ENCODE measurements around the gene NT5C2. TPM values are rescaled to one million over a fixed set of nuclear protein-coding genes. Genes with fewer than 3 reads are reported as not detected.
"Not testable (repeated sequence)": the region's sequence is repeated elsewhere in the genome, so short reads cannot be mapped to it uniquely, and the experiment has no call there.

Gene NT5C2
- polyA plus RNA-seq, 3 donors: 16.5 to 60.6 (median 36.3) TPM

DNA sequence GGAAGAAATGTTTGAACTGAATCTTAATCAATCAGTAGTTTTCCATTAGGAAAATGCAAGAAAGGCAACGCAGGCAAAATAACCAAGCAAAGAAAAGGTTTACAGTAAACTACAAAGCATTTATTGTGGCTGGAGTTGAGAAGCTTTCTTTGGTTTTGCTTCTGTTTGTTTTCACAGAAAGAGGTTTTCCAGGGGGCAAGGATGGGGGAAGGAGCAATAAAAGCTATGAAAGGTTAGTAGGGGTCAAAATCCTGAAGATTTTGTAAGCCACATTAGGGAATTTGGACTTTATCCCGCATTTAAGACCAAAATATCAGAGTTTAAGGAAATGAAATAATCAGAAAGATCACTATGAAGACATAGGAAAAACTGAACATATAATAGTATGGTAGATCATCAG, 51.1 kb downstream of the NT5C2 start:
- 80 to 81% (median 81%) methylated on average over 2 of the region's 2 CpGs for WGBS, 3 donors
- no peak overlapping the region for H3K27ac ChIP-seq (ENCODE audit: low read depth, low read length)

DNA sequence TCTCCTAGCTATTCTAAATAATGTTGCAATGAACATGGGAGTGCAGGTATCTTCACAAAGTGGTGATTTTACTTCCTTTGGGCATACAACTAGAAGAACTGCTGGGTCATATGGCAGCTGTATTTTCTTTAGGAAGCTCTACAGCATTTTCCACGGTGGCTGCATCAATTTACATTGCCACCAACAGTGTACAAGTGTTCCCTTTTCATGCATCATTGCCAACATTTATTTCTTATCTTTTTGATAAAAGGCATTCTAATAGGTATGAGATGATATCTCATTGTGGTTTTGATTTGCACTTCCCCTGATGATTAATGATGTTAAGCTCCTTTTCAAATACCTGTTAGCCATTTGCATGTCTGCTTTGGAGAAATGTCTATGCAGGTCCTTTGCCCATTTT, 52.6 kb downstream of the NT5C2 start:
- WGBS, 3 donors: 27 to 82% (median 73%) methylated on average over 1 of the region's 1 CpG
- no peak overlapping the region for H3K27ac ChIP-seq (ENCODE audit: low read depth, low read length)

DNA sequence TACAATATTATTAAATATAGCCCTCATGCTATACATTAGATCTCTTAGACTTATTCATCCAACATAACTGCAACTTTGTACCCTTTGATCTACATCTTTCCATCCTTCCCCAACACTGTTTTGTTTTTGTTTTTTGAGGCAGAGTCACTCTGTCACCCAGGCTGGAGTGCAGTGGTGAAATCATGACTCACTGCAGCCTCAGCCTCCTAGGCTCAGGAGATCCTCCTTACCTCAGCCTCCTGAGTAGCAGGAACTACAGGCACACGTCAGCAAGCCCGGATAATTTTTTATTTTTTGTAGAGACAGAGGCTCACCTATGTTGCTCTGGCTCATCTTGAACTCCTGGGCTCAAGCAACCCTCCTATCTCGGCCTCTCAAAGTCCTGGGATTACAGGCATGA, 53.3 kb downstream of the NT5C2 start:
- H3K27ac ChIP-seq (ENCODE audit: low read depth, low read length): no peak overlapping the region
- WGBS, 3 donors: 89 to 97% (median 95%) methylated on average over 3 of the region's 3 CpGs

DNA sequence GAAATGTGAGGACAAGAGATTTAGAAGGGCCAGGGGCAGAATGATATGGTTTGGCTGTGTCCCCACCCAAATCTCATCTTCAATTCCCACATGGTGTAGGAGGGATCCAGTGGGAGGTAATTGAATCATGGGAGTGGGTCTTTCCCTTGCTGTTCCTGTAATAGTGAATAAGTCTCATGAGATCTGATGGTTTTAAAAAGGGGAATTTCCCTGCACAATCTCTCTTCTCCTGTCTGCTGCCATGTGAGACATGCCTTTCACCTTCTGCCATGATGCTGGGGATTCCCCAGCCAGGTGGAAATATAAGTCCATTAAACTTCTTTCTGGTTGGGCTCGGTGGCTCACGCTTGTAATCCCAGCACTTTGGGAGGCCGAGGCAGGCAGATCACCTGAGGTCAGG, 57.9 kb downstream of the NT5C2 start:
- not testable (repeated sequence) for H3K27ac ChIP-seq (ENCODE audit: low read depth, low read length)
- WGBS, 3 donors: 94 to 96% (median 95%) methylated on average over 3 of the region's 3 CpGs

DNA sequence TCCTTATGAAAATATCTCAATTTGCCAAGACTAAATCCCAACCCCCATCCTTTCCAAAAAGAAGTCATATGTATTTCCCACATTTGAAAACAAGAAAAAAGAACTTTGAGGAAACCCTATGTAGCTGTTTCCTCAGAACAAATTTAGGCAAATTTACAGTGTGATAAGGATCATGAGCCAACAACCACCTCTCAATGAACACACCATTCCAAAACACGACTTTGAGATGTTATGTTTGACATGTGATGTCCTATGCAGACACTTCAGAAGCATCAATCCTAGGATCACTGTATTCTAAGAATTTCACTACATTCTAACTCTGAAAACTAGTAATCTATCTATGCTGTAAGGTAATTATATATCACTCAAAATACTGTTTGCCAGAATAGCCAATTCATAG, 62.2 kb downstream of the NT5C2 start:
- no peak overlapping the region for H3K27ac ChIP-seq (ENCODE audit: low read depth, low read length)
- 67 to 85% (median 77%) methylated on average over 1 of the region's 1 CpG for WGBS, 3 donors

DNA sequence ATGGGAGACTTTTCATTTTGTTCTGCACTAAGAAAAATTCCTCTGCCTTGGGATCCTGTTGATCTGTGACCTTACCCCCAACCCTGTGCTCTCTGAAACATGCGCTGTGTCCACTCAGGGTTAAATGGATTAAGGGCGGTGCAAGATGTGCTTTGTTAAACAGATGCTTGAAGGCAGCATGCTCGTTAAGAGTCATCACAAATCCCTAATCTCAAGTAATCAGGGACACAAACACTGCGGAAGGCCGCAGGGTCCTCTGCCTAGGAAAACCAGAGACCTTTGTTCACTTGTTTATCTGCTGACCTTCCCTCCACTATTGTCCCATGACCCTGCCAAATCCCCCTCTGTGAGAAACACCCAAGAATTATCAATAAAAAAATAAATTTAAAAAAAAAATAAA, 62.9 kb downstream of the NT5C2 start:
- H3K27ac ChIP-seq (ENCODE audit: low read depth, low read length): not testable (repeated sequence)
- 77 to 86% (median 79%) methylated on average over 3 to 4 of the region's 5 CpGs for WGBS, 3 donors

DNA sequence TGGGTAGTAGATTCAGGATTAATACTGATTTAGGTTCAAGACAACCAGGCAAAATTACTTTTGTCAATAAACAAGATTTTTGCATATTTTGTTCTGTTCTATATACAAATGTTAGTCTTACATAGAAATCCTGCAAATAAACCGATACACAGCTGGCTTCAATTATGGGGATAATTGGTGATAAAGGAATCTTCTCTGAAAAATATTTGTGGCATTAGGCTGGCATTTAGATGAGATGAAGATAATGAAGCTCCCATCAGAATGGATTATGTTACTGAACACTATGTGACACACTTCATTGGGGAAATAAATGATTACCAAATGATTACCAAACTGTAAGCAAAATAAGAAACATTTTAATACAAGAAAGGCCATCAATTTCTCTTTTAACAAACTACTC, 65.8 kb downstream of the NT5C2 start:
- H3K27ac ChIP-seq (ENCODE audit: low read depth, low read length): no peak overlapping the region
- WGBS, 3 donors: 93 to 97% (median 94%) methylated on average over 1 of the region's 1 CpG

DNA sequence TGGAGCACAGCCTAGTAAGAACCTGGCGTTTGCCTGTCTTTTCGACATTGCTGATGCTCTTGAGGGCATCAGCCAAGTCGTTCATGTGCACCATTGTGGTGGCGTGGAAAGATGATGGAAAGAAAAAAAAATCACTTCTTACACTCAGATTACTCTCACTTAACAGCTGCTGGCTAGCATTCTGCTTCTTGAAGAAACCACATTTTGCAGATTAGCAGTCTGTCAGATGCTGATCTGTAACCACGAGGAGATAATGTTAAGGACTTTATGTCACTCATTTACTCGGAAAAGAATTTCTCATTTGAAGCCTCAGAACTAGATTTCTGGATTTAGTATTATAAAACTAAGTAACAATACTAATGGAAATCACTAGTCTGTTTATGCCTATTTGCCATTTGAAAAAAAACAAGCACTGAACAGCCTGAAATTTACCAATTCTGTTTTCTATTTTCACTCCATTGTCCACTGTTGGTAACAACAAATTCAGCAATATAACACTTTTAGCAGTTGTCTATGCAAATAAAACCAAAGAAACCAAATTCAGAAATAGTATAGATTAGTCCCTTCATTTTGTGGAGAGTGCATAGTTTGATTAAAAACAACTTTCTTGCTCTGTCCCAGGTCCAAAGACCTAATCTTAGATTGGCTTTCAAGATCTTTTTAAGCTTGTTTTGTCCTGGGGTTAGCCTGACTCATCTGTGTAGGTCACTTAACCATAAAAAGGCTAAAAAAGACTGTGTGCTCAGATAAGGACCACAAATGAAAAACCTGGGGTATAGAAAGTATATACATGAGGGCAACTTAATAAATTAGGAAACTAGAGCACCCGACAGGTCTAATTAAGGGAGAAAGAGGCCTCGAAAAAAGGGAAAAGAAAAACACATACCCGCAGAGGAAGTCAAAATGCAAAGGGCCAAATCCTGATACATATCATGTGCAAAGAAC, 67.5 kb downstream of the NT5C2 start:
- no peak overlapping the region for H3K27ac ChIP-seq (ENCODE audit: low read depth, low read length)
- 62 to 88% (median 68%) methylated on average over 9 of the region's 9 CpGs for WGBS, 3 donors

DNA sequence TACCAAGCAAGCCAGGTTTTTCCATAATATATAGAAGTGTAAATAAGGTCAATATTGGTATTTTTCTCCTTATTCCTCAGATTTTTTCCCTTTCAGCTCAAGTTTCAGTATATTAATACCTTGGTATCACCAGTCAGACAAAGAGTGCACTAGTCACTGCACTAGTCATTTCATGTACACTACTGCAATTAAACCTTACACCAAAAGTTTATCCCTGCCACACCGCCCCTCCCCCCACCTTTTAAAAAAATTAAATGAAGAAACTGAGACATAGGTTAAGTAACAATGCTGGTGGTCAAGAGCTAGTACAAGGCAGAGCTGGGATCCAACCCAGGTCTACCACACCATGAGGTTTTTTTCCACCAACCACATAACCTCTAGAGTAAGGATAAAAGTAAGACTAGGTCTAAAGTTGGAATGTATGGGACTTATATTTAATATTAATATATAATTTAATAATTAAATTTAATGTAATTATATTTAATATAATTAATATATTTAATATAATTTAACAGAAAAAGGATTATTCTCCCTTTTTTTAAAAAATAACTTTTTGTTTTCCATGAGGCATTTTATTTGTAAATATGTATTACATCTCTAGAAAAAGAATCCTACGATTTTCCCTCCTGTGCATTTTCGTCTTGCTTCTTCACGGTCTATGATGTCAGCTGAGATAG, 68.5 kb downstream of the NT5C2 start:
- 91 to 96% (median 95%) methylated on average over 4 of the region's 4 CpGs for WGBS, 3 donors
- no peak overlapping the region for H3K27ac ChIP-seq (ENCODE audit: low read depth, low read length)

DNA sequence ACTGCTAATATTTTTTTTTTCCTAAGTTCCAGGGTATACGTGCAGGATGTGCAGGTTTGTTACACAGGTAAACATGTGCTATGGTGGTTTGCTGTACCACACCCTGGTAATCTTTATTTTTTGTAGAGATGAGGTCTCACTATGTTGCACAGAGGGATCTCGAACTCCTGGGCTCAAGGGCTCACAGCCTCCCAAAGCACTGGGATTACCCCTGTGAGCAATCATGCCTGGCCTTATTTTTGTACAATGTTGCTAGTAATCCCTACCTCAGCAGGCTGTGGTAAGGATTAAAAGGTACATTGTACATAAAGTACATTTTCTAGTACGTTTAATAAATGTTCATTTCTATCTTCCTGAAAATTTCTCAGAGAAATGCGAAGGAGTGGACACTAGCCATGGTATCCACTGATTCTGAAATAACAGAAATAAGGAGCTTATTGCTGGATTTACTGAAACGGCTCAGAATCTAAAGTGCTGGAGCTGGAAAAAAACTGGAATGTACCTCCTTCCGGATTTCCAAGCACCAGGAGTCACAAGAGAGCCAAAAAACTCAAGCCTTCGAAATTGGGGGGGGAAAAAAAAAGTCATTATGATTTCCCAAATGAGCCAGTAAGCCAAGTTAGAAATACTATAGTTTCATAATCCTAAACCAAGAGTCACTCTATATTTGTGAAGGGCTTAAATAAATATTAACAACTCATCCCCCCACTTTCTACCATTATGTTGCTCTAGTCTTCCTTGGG, 69.6 kb downstream of the NT5C2 start:
- WGBS, 3 donors: 59 to 85% (median 70%) methylated on average over 7 of the region's 7 CpGs
- H3K27ac ChIP-seq (ENCODE audit: low read depth, low read length): no peak overlapping the region

DNA sequence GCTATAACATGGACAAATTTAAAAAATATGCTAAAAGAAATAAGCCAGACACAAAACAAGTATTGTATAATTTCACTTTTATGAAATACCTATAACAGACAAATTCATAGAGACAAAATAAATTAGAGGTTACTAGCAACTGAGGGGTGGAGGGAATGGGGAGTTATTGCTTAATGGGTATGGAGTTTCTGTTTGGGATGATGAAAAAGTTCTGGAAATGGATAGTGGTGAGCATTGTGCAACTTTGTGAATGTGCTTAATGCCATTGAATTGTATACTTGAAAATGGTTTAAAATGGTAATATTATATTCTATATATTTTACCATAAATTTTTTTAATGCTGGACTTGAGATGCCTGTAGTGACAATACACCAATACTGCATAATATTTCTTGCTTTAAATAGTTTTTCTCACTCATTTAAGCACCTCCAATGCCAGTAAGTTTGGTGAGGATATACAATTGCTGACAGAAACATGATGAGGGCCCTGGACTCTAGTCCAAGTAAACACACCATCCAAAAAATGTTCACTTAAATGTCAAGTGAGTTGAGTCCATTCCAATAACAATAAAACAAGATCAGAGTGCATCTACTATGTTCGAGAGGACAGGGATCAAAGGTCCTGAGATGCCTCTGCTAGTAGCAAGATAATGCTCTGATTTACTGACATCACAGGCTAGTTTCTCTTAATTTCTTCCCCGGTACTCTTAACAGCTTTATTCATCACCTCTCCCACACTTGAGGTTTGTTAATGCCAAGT, 71.9 kb downstream of the NT5C2 start:
- 35 to 53% (median 51%) methylated on average over 2 of the region's 2 CpGs for WGBS, 3 donors
- no peak overlapping the region for H3K27ac ChIP-seq (ENCODE audit: low read depth, low read length)

DNA sequence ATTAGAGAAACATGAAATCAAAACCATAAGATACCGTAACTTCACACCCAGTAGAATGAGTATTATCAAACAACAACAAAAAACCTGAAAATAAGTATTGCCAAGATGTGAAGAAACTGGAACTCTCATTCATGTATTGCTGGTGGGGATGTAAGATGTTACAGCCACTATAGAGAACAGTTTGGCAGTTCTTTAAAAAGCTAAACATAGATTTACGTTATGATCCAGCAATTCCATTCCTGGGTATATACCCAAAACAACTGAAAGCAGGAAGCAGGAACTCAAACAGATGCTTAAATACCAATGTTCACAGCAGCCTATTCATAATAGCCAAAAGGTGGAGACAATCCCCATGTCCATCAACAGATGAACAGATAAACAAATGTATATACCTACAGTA, 72.5 kb downstream of the NT5C2 start:
- H3K27ac ChIP-seq (ENCODE audit: low read depth, low read length): no peak overlapping the region
- 84 to 90% (median 89%) methylated on average over 2 of the region's 2 CpGs for WGBS, 3 donors

DNA sequence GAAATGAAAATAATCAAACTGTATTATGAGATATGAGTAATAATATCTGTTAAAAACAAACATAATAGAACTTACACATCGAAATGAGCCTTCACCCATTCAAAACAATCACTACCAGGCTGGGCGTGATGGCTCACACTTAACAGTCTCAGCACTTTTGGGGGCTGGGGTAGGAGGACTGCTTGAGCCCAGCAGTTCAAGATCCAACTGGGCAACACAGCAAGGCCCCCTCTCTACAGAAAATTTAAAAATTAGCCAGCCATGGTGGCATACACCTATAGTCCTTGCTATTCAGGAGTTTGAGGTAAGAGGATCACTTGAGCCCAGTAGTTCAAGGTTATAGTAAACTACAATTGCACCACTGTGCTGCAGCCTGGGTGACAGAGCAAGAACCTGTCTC, 75.8 kb downstream of the NT5C2 start:
- H3K27ac ChIP-seq (ENCODE audit: low read depth, low read length): no peak overlapping the region
- 97 to 100% (median 98%) methylated on average over 2 of the region's 2 CpGs for WGBS, 3 donors

DNA sequence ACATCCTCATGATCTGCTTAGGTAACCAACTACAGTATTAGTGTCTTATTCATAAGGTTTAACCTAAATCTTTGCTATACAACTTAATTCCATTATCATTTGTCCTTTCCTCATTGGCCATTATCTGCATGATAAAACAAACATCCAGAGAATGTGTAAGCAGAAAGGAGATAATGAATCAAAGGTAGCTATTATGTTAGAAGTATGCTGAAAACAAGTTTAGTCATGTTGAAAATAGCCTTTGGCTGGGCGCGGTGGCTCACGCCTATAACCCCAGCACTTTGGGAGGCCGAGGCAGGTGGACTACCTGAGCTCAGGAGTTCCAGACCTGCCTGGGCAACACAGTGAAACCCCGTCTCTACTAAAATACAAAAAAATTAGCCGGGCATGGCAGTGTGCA, 78.2 kb downstream of the NT5C2 start:
- 91 to 98% (median 95%) methylated on average over 6 of the region's 6 CpGs for WGBS, 3 donors
- H3K27ac ChIP-seq (ENCODE audit: low read depth, low read length): no peak overlapping the region

DNA sequence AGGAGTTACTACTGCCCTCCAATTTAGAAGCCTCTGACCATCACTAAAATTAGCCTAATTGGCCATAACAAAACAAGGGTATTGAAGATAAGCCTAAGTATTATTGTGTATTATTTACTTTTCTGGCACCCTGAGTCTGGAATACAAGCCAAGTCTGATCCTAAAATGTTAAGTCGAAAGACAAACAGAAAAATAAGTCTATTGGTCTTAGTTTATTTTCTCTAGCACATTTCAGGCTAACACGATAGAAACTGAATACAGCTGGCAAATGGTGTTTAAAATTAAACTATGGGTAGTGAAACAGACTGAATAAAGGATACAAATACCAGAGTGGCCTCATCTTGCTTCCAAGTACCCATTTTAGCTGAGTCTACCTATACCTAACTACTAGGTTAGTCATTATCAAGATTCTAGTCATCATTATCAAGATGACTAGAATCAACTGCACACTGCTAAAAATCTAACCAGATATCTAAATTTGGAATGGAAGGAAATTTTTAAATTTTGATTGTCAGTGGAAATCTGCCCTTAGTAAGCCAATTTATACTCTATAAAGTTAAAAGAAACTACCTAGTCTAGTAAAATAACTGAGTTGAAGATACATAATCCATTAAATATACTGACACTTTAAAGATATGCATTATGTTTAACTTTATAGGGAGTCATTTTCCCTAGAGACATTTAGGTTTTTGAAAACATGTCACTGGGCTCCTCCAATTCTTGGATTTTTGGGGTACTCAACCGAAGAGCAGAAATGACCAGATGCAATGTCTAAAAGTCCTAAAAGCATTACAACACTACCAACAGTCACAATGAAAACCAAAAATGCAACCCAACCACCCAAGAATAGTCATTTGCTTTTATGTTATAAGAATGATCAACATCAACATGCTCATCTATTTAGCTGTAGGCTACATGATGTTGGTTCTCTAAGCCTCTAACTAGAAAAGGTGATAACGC, 80.9 kb downstream of the NT5C2 start:
- H3K27ac ChIP-seq (ENCODE audit: low read depth, low read length): no peak overlapping the region
- 75 to 81% (median 77%) methylated on average over 4 of the region's 4 CpGs for WGBS, 3 donors

DNA sequence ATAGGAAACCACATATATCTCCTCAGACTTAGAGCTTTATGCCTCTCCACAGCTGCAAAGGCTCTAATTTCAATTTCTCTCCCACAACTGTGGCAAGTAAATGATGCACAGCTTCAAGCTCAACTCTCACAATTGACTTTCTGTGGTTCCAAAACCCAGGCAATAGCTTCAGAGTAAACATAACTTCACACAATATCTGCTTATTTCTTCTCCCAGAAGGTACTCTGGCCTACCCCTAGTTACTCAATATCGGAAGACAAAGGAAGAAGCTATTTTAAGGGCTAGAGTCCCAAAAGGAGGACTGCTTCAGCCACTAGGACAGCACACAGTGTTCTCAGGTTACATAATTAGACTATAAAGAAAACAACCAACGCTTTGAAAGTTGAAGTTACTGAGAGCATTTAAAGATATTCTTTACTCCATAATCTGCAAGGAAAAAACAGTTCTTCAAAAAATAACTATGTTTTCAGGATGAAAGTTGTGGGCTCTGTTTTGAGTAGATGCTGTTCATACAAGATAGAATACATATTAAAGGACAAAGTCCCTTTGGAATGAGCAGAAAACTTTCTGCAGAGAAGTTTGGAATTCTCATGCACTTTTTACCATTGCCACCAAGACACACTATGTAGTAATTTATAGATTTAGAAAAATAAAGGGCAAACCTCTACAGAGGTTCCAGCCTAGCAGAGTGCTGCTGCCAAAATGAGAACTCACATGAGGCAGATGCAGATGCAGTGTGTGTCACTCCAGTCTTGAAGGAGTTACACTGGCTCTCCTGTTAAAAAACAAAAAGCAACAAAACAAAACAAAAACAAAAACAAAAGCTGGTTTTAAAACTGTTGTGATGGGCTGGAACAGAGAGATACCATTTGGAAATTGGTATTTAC, 81.8 kb downstream of the NT5C2 start:
- WGBS, 3 donors: 16 to 27% (median 17%) methylated on average over 2 of the region's 2 CpGs
- H3K27ac ChIP-seq (ENCODE audit: low read depth, low read length): no peak overlapping the region

DNA sequence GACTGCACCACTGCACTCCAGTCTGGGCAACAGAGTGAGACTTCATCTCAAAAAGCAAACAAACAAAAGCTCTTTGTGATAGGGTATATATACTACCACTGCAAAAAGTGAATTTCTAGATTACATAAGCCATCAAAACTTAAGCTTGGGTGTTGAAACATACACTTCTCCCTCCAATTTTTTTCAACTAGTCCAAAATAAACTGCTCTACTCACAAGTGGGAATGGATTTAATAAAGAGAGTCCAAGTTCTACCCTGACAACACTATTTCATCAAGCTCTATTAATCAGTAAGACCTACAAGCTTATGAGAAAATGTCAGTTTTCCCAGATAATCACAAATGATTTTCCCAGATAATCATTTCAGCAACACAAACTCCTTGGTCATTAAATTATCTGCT, 82.7 kb downstream of the NT5C2 start:
- no peak overlapping the region for H3K27ac ChIP-seq (ENCODE audit: low read depth, low read length)

Data from adipose tissue (tissue), 3 donors.